Fibroblast of skin of right quadriceps (primary cell): Measurements from ENCODE around the gene LCA5L.
A peak's percentile ranks its signal among the peaks of the same experiment; 100 is the strongest.

ENCODE experiments used
- DNase-seq: peaks from one replicate; pipeline ENCODE4 v3.0.0-alpha.2; 2013

The LCA5L gene

DNA sequence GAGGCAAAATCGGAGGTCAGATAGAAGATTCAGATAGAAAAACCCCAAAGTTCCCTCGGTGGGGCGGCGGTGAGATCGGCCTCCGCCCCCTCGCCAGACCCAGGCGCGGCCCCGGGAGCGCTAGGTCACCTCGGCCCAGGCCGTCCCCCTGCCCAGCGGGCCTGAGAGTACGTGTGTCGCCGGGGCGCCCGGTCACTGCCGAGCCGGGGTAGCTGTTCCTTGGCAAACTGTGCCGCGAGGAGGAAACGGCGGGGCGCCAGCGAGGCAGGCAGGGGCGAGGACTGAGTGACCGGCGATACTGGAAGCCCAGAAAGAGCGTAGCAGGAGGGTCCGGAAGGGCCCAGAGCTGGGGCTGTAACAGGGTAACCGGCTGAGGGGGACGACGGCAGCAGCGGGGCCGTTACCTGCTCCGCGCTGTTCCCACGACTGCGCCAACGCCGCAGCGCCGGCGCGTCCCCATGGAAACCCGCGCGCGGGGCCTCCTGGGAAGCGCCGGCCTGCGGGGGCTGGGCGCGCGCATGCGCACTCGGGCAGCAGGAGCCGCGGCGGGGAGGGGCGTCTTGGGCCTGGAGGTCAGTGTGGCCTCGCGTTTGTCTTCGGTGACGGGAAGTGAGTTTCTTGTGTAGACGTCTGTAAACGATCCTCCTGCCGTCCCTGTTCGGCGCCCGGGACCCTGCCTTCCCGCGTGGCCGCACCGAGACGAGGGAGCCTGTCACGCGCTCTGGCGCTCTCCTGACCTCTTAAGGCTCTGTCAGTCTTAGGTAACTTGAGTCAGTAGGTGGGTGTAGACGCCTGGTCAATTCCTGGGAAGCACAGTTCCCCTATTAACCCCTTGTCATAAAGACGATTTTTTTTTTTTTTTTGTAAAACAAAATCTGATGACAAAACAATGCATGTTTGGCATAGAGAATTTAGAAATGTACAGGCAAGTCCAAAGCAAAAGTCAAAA, at the start of gene LCA5L:
Gene LCA5L, minus strand, starts transcription at position 458 of the 949 bp plus-strand sequence. CDS start 17,285 bp downstream, outside the sequence.
- DNase-seq = peak; percentile 89

GRCh38 chr21:39489380-39489924, 43.9 kb upstream of the LCA5L start:
- DNase-seq = no peak

DNA sequence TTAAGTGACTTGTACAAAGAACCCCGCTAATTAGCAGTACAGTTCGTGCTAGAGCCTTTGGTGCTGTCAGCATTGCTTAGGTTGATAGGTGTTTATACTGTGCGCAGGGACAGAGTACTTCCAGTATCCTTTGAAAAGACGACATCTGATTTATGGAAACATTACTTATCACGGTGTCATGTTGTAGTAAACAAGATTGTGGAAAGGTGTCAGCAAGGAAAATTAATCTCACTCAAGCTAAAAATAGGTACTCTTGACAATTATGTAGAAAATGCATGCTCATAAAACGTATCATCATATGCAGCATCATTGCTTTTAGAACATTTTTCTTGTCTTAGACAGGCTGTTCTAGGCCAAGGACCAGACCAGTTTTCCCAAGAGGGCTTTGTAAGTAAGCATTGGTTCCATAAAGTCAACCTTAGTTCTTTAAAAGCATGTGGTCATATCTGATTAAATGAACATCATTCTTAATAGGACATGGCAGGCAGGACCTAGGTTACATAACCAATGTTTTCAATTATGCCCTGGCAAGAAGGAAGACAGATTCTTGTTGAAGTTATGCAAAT, 39.2 kb upstream of the LCA5L start:
- peak; percentile 60 for DNase-seq

- peak; percentile 41 for DNase-seq
Measured at GRCh38 chr21:39483917-39484316, 38.3 kb upstream of the LCA5L start.

- DNase-seq = no peak
Measured at GRCh38 chr21:39481886-39482285, 36.3 kb upstream of the LCA5L start.

- DNase-seq = no peak
Measured at GRCh38 chr21:39480271-39480670, 34.7 kb upstream of the LCA5L start.

GRCh38 chr21:39479814-39480182, 34.2 kb upstream of the LCA5L start:
- DNase-seq = no peak

- no peak for DNase-seq
Measured at GRCh38 chr21:39479164-39479813, 33.7 kb upstream of the LCA5L start.

DNA sequence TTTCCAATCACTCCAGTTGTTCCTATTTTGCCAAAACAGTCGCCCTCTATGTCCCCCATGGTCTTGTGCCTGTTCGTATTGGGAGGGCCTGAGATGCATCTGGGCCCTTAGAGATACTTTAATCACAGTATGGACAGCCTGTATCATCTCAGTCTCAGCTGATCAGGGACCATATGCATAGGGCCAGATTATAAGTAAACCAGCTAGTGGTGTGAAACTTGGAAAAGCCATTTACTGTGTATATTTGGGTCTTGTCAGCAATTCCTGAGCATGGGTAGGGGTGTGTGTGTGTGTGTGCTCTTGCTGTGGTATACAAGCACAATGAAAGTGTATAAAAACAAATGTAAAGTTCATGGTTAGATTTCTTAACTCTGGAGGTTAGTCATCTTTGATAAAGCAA, 29.0 kb upstream of the LCA5L start:
- DNase-seq = no peak

GRCh38 chr21:39472786-39473185, 27.2 kb upstream of the LCA5L start:
- no peak for DNase-seq

GRCh38 chr21:39471598-39471997, 26.0 kb upstream of the LCA5L start:
- no peak for DNase-seq

DNA sequence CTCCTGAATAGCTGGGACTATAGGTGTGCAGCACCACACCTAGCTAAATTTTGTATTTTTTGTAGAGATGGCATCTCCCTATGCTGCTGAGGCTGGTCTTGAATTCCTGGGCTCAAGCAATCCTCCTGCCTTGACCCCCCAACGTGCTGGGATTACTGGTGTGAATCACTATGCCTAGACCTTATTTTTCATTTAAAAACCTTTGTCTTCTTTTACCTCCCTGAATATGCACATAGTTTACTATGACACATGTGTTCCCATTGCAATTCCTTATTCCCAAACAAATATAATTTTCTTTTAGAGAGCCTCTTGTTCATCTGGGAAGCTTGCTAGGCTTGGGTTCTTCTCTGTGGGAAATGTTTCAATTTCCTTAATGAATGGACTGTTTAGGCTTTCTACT, 23.0 kb upstream of the LCA5L start:
- no peak for DNase-seq

DNA sequence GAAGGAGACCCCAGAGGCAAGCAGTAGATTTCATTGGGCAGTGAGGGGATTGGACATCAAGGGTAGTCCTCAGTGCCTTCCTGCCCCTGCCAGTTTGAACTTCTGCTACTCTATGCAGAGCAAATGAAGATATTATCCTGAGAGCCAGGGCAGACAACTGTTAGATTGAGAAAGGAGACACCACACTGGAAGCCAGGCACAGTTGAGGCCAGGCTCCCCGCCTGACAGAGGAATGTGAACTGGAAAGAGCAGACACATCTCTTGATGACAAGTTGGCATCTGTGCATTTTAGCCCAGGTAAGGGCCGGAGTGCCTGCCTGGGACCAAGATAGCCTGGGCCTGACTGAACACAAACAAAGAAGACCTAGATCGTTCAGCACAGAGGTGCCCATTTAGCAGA, 22.2 kb upstream of the LCA5L start:
- no peak for DNase-seq

DNA sequence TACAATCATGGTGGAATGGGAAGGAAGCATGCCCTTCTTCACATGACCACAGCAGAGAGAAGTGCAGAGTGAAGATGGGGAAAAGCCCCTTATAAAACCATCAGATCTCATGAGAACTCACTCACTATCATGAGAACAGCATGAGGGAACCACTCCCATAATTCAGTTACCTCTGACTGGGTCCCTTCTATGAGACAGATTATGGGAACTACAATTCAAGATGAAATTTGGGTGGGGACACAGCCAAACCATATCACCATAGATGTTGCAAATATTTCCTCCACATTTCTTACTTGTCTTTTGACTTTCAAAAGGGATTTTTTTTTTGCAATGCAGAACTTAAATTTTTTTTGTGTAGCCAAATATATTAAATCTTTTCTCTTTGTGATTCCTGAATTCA, 21.0 kb upstream of the LCA5L start:
- no peak for DNase-seq

DNA sequence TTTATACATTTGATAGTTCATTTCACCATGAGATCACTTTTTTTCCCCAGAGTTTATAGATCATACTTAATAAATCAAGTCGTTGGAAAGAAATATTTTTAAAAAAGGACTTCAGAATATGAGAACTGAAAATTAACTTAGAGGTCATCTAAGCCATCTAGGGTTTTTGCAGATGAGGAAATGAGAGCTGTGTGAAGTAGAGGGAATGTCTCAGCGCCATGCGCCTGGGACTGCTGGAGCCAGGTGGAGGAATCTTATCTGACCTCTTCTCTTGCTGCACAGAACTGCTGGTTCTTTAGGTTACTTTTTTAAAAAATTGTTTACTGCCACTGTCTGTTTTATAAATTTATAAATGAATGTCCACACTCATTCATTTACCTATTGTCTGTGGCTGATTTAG, 17.7 kb upstream of the LCA5L start:
- no peak for DNase-seq

DNA sequence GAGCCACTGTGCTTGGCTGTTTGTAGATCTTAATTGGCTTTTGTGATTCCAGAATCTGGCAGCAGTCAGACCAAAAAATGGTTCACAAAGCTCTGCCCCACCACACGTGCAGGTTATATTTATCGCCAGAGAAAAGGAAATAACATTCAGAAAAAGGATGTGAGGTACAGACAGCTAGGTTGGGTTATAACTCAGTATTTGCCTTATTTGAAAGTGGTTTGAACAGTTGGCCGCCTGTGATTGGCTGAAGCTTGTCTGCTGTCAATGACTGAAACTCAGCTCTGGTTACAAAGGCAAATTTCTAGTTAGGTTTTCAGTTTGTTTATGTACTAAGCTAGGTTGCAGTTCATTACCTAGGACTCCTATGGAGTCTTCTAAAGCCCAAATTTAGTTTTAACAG, 15.8 kb upstream of the LCA5L start:
- no peak for DNase-seq

DNA sequence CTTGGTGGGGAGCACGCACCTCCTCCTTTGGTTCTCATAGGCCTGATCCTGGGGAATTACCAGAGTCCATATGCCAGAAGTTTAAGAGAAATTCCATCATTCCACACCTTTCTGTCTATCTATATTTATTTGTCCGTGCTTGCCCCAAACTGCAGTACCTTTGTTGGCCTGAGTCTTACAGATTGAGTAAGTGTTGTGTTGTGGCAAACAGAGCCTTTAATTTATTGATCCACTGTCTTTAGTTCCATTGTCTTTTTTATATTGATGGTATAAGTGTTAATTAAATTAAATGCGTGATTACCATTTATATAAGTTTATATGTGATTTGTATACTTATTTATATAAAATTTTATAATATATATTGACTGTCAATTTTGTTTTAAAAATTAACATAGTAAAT, 11.1 kb upstream of the LCA5L start:
- no peak for DNase-seq

DNA sequence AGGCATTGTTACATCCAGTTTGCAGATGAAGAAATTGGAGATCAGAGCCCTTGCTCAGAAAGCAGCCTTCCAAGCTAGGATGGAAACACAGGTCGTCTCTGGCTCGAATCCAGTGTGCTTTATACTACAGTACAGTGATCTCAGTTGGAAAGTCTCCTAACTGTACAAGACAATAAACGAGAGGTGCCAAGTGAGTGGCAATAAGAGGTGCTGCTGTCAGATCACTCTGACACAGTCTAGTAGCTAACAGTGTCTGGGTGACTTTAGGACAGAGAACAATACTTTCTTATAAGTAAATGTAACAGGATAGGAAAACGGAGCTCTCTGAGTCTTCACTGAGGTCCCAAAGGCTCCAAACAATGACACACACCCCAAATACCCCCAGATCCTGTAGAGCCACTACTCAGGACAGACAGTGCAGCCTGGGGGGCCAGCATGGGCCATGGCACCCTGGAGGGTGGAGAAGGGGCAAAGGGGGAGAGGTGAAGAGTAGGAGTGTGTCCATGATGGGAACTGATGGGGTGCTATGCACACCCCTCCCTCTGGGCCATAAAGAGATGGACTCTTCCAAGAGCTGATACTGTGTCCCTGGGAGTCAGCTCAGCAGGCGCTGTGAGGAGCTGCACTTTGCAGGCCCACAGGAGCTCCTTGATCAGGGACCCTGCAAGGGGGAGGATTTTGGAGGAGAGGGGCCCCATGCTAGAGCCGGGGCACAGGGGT, 9.5 kb upstream of the LCA5L start:
- no peak for DNase-seq

DNA sequence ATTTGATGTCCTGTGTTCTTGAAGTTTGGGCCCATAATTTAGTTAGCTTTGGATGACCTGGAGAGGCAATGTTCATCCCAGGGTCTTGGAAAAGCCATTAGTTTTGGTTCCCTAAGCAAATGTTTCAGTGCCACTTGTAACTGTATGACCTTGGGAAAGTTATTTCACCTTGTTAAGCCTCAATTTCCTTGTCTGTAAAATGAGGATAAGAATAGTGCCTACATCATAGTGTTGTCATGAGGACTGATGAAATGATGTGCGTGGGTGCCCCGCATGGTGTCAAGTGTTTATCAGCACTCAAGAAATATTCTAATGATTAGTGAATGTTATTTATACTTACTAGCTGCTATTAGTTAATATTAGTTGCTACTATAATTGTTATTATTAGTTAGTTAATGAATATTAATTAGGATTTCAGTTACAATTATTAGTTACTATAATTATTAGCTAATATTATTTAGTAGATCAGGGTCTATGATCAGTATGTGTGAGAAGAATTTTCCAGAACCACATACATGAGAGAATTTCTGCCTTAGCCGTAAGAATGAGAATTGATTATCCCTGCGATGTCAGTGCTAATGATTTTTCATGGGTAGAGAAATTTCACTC, 8.1 kb upstream of the LCA5L start:
- DNase-seq = no peak

DNA sequence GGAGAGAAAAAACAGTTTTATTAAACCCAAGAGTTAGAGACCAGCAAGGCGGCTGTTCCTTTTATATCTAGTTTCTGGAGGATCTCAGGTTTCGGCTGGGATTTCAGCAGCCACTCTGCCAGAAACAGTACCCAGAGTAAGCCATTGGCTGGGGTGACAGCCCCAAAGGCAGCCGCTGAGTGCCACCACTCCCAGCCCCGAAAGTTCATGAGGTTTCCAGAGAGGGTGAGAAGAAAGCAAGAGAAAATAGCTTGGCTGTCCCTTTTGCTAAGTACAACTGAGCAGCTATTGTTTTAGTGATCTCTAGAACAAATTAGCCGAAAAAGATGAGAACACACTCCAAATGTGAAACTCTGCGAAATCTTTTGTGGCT, 7.4 kb upstream of the LCA5L start:
- DNase-seq = no peak

DNA sequence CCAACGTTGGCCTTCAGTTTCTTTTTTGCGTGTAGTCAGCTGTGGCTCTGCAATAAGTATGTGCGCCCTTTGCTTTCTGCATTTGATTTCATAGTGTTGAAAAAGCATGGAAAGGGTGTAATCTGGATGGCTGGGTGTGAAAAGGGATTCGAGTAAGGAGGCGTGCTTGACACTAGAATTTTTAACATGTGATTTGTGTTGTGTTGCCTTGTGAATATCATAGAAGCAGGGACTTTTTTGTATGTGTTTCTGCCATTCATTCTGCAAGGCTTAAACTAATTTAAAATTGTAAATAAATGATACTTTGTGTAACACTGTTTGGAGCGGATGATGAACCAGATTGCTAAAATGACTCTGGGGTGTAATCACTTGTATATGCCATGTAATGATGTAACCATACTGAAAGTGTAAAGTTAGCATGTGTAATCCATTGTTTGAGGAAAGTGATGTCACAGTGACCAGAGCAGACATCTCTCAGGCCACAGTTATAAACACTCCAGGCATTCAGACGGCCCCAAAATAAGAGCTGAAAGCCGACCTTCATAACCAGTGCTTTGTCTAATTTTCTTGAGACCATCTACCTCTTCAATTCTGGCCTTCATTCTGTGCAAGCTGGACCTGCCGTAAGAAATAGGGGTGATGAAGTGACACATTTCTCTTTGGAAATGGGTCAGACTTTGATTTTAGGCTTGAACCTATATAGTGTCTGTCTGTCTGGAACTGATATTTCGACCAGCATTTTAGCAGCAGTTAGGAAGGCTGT, 6.8 kb upstream of the LCA5L start:
- peak; percentile 53 for DNase-seq
